ENCODE results near the gene USP31.

DNA sequence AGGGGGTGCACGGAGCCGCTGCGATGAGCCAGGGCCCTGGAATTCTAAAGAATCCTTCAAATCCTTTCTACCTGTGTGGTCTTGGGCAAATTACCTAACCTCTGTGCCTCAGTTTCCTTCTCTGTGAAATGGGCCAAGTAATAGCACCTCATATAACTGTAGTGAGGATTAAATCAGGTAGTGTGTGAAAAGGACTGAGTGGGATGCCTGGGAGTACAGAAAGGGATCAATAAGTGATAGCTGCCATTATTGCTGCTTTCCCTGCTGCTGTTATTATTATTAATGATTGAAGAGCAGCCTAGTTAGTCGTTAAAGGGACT is 34.3 kb upstream of the USP31 start:
- TF ChIP-seq, protein P1, sequence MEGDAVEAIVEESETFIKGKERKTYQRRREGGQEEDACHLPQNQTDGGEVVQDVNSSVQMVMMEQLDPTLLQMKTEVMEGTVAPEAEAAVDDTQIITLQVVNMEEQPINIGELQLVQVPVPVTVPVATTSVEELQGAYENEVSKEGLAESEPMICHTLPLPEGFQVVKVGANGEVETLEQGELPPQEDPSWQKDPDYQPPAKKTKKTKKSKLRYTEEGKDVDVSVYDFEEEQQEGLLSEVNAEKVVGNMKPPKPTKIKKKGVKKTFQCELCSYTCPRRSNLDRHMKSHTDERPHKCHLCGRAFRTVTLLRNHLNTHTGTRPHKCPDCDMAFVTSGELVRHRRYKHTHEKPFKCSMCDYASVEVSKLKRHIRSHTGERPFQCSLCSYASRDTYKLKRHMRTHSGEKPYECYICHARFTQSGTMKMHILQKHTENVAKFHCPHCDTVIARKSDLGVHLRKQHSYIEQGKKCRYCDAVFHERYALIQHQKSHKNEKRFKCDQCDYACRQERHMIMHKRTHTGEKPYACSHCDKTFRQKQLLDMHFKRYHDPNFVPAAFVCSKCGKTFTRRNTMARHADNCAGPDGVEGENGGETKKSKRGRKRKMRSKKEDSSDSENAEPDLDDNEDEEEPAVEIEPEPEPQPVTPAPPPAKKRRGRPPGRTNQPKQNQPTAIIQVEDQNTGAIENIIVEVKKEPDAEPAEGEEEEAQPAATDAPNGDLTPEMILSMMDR (IDR thresholded peaks at IDR 0.05) = no peak
- TF ChIP-seq POLR2A (IDR thresholded peaks at IDR 0.05) (no peak), POLR2AphosphoS5 (IDR thresholded peaks at IDR 0.05) (no peak), EP300 (IDR thresholded peaks at IDR 0.05) (no peak)
